HCT116 (cell line): Measurements from ENCODE around the gene GSAP.
A peak's percentile ranks its signal among the peaks of the same experiment; 100 is the strongest.

ENCODE experiments used
- CBX3 ChIP-seq: IDR thresholded peaks from 2 replicates; pipeline ENCODE4 v1.6.1; 2012; ENCODE audit warnings: low read depth
- CEBPB ChIP-seq: IDR thresholded peaks from 2 replicates; pipeline ENCODE4 v1.6.1; 2012; ENCODE audit warnings: low read depth
- EGR1 ChIP-seq: IDR thresholded peaks from 2 replicates; pipeline ENCODE4 v1.6.1; 2012; ENCODE audit warnings: low read depth
- EZH2 ChIP-seq: fragments of 200-600 bp; sonication (generic); IDR thresholded peaks from 2 replicates; pipeline ENCODE4 v1.6.1; 2017; ENCODE audit warnings: antibody characterized with exemption, mixed run types
- EZH2phosphoT487 ChIP-seq: fragments of 200-600 bp; IDR thresholded peaks from 2 replicates; pipeline ENCODE4 v1.6.1; 2018; ENCODE audit warnings: antibody characterized with exemption, borderline replicate concordance
- POLR2A ChIP-seq: IDR thresholded peaks from 2 replicates; pipeline ENCODE4 v1.7.0; 2011; ENCODE audit warnings: borderline replicate concordance; ENCODE audit not compliant: insufficient read depth, insufficient read length; ENCODE audit errors: extremely low read depth
- RAD21 ChIP-seq: IDR thresholded peaks from 2 replicates; pipeline ENCODE4 v1.6.1; 2012; ENCODE audit warnings: low read depth, mild to moderate bottlenecking
- REST ChIP-seq: IDR thresholded peaks from 2 replicates; pipeline ENCODE4 v1.6.1; 2012; ENCODE audit warnings: low read depth
- SIN3A ChIP-seq: IDR thresholded peaks from 2 replicates; pipeline ENCODE4 v1.6.1; 2012; ENCODE audit warnings: low read depth
- YY1 ChIP-seq: IDR thresholded peaks from 2 replicates; pipeline ENCODE4 v1.6.1; 2011; ENCODE audit warnings: low read length, low read depth, moderate library complexity, mild to moderate bottlenecking; ENCODE audit not compliant: insufficient replicate concordance; ENCODE audit errors: extremely low read depth
- ZFX ChIP-seq: fragments of 450-650 bp; IDR thresholded peaks from 2 replicates; pipeline ENCODE4 v1.6.1; 2017
- ZNF274 ChIP-seq: fragments of 200-500 bp; sonication (Bioruptor generic); IDR thresholded peaks from 2 replicates; pipeline ENCODE4 v1.6.1; 2014; ENCODE audit warnings: mild to moderate bottlenecking, low read depth, low read length, inconsistent platforms
- TF ChIP-seq, protein P1 (sequence below), 3 experiments: fragments of 200-600 bp in 1 of 3; sonication (generic) in 1 of 3; IDR thresholded peaks in 2 of 3; conservative IDR thresholded peaks in 1 of 3; 2 replicates each; pipeline ENCODE4 v1.5.1; 2012 to 2017; ENCODE audit warnings: low read depth in 2 of 3, low read length in 2 of 3, antibody characterized with exemption in 1 of 3, borderline replicate concordance in 1 of 3, control low read depth in 1 of 3, mild to moderate bottlenecking in 1 of 3, mixed read lengths in 1 of 3, mixed run types in 1 of 3, moderate library complexity in 1 of 3; ENCODE audit not compliant: insufficient read depth in 1 of 3

DNA sequence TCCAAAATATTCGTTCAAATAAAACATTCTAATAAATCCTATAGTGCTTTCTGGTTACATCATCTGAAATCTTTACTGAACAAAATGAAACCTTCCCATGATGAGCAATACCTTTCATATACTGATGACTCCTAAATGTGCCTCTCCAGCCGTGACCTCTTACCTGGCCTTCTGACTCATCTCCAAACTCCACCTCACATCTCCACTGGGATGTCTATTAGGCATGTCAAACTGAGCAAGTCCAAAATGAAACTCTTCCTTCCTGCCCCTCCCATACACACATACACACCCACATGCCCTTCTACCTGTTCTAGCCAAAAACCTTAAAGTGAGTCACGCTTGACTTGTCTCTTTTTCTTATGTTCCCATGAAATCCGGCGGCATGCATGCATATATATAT lies 22.9 kb downstream of the GSAP start:
- TF ChIP-seq, protein P1, sequence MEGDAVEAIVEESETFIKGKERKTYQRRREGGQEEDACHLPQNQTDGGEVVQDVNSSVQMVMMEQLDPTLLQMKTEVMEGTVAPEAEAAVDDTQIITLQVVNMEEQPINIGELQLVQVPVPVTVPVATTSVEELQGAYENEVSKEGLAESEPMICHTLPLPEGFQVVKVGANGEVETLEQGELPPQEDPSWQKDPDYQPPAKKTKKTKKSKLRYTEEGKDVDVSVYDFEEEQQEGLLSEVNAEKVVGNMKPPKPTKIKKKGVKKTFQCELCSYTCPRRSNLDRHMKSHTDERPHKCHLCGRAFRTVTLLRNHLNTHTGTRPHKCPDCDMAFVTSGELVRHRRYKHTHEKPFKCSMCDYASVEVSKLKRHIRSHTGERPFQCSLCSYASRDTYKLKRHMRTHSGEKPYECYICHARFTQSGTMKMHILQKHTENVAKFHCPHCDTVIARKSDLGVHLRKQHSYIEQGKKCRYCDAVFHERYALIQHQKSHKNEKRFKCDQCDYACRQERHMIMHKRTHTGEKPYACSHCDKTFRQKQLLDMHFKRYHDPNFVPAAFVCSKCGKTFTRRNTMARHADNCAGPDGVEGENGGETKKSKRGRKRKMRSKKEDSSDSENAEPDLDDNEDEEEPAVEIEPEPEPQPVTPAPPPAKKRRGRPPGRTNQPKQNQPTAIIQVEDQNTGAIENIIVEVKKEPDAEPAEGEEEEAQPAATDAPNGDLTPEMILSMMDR (IDR thresholded peaks at IDR 0.05 in 2 of 3, conservative IDR thresholded peaks at IDR 0.05 in 1 of 3; ENCODE audit: borderline replicate concordance in 1 of 3, insufficient read depth in 1 of 3, low read depth in 2 of 3, low read length in 2 of 3): no peak
- no peak for TF ChIP-seq EZH2phosphoT487
- no peak for TF ChIP-seq YY1
- TF ChIP-seq ZFX: no peak
- no peak for TF ChIP-seq EZH2
- no peak for TF ChIP-seq RAD21
- 0 out of 2 replicates have a peak, but pooled peaks have one; percentile 38 for TF ChIP-seq CEBPB
- TF ChIP-seq POLR2A: no peak
- TF ChIP-seq SIN3A: no peak
- no peak for TF ChIP-seq ZNF274
- TF ChIP-seq CBX3: no peak
- no peak for TF ChIP-seq REST
- TF ChIP-seq EGR1: no peak
